HG02678 (cell line): ENCODE measurements around the gene TMEM198.

Experiments
- ATAC-seq: cut with Tn5 transposase; IDR thresholded peaks from one replicate; pipeline ENCODE4 v1.9.1; 2021; ENCODE audit warnings: mild to moderate bottlenecking, moderate library complexity; ENCODE audit not compliant: unreplicated experiment

Gene TMEM198

DNA sequence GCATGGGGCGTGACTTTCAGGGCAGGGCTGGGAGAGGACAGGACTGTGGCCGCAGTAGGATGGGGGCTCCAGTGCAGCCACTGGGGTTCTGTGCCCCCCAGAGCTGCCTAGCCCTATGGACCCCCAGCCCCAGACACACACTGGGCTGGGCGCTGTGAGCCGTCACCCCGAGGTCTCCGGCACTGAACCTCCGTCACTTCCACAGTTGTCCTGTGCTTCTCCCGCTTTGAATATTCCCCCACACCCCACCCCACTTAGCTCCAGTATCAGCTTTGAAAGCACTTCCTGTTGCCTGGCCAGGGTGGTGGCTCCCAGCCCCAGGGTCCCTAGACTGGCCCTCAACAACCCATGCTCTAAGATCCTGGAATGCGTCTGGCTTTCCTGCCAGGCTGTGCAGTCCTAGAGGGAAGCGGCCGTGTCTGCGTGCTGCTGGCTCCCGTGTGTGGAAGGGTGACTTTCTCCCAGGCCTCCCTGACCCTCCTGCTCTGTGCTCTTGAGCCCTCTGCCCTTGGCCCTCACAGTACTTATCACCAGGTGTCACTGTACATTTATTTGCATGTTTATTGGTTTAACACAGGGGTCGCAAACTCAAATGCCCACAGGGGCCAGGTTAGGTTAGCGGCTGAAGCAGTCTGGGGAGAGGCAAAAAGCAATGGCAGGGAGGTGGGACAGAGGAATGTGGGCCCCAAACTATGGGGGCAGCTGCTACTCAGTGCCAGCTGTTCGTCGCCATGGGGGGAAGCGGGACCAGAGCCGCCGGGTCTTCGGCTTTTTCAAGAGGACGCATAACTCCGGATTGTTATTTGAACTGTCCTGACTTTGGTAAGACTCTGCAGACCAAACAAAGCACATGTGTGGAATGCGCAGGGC, 17.6 kb downstream of the TMEM198 start:
- ATAC-seq: no peak

DNA sequence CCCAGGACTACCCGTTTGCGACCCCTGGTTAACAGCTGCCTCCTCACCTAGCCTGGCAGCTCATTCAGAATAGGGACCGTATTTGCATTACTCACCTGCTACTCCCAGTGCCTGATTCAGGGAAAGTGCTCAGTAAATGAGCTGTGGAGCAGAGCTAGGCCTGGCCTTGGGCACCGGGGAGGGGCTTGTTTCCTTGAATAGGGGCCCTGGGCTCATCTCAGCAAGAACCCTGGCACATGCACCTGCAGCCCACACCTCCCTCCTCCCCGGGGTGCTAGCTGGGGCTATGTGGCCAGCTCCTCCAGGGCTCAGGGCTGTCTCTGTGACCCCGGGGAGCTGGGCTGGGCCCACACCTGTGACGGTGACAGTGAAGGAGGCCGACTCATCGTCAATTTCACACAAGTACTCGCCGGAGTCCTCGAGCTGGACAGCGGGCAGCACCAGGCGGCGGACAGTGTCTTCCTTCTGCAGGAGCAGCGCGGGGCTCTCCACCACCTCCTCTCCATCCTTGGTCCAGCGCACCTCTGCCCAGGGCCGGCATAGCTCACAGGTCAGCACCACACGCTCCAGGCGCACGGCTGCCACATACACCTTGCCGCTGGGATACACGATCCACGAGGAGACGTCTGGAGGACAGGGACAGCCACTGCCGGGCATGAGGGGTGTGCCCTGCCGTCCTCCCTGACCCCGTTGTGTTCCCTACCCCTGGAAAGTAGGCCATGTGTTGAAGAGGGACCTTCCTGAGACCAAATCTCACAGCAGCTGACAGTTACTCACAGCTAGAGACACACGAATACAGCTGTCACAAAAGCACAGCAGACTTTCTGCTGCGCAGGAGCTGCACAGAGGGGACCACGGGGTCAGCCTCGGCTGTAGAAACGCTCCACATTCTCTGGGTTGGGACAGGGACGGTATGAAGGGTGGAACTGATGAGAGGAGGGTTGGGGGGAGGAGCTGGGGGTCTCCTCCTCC, 18.5 kb downstream of the TMEM198 start:
- no peak for ATAC-seq

DNA sequence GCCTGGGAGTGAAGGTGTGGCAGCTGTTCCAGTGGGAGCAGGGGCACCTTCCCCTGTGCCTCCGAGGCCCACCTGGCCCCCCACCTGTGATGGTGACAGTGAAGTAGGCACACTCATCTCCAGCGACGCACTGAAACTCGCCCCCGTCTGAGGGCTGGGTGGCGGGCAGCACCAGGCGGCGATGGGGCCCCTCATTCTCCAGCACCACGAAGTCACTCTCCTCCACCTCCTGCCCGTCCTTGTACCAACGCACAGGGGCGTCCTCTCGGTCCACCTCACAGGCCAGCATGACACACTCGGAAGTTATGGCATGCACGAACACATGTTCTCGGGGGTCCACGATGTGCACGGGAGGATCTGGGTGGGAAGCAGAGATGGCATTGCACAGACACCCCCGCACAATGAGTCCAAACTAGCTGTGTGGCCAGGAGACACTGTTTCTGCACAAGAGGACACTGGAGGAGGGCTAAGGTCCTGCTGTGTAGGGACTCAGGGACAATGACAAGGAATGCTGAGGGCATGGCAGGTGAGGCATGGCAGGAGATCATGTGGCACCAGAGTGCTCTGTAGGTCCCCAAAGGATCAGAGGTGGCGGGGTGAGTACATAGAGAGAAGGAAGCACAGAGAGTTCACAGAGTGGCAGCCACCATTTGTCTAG, 19.6 kb downstream of the TMEM198 start:
- no peak for ATAC-seq

DNA sequence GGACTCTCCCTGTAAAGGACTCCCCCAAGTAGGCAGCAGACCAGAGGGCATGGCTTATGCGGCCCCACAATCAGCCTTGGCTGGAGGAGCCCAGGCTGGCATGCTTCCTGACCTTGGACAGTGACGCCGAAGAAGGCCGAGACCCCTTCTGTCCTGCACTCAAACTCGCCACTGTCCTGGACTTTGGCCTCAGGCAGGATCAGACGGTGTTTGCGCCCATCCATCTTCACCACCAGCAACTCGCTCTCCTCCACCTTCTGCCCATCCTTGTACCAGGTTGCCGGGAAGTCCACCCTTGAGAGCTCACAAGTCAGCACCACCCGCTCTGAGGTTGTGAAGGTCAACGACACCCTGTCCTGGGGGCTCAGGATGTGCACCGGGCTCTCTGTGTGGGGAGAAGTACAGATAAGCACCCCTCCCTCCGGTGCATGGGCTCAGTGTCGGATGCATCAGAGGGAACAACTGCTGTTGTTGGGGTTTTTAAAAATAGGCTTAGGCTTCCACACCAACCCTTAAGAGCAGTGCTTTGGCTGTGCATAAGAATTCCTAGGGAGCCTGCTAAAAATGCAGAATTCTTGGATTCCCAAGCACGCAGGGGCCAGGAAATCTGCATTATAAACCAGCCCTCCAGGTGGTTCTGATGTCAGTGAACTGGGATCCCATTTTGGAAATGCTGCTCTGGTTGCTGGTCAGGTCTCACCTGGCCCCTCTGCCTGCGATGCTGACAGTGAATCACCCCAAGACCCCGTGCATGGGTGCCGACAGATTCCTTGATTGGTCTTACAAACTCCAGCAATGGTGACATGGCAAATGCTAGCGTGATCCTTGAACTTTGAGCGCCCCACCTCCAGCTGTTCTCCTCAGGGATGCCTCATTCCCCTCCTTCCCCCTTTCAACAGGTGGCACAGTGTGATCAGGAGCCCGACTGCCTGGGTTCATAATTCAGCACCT, 21.6 kb downstream of the TMEM198 start:
- ATAC-seq: no peak

GRCh38 chr2:219566640-219567039, 22.8 kb downstream of the TMEM198 start:
- no peak for ATAC-seq

DNA sequence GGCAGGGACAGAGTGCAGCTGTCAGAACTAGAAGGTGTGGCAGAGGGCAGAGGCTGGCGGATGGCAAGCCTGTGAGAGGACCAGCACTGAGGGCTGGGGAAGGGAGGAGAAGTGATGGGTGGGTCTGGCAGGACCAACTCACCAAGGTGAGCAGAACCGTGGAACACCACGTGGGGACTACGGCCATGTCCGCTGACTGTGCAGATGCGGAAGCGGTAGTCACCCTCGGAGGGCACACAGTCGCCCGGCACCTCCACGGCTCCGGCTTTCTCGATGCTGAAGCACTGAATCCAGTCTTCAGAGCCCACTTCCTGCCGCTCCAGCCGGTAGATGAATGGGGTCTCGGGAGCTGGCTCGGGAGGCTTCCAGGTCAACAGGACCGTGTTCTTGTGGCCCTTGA, 23.3 kb downstream of the TMEM198 start:
- no peak for ATAC-seq

DNA sequence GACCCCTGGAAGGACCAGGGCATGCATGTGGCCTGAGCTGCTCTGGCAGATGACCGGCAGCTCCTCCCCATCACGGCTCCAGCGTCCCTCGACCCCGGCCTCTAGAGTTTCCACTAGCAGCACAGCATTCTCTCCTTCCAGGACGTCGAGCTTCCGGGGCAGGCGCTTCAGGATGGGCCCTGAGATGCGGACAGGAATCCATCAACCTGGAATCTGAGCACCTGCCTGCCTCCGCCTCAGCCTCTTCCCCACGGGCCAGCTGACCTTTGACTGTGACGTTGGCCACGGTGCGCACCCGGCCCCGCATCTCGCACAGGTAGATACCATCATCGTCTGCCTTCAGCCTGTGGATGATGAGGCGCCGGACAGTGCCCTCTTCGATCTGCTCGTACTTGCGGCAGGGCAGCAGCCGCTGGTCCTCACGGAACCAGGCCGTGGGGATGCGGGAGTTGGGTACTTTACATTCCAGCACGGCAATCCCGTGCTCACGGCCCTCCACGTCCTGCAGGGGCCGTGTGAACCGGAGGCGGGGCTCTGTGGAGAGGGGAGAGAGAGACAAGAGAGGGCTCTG, 24.0 kb downstream of the TMEM198 start:
- no peak for ATAC-seq

- ATAC-seq: no peak
These were observed 25.2 kb downstream of the TMEM198 start for GRCh38 chr2:219569041-219569440.

GRCh38 chr2:219569635-219570034, 25.8 kb downstream of the TMEM198 start:
- no peak for ATAC-seq

GRCh38 chr2:219570194-219570923, 26.5 kb downstream of the TMEM198 start:
- ATAC-seq: no peak

GRCh38 chr2:219570924-219571310, 27.1 kb downstream of the TMEM198 start:
- ATAC-seq: no peak

DNA sequence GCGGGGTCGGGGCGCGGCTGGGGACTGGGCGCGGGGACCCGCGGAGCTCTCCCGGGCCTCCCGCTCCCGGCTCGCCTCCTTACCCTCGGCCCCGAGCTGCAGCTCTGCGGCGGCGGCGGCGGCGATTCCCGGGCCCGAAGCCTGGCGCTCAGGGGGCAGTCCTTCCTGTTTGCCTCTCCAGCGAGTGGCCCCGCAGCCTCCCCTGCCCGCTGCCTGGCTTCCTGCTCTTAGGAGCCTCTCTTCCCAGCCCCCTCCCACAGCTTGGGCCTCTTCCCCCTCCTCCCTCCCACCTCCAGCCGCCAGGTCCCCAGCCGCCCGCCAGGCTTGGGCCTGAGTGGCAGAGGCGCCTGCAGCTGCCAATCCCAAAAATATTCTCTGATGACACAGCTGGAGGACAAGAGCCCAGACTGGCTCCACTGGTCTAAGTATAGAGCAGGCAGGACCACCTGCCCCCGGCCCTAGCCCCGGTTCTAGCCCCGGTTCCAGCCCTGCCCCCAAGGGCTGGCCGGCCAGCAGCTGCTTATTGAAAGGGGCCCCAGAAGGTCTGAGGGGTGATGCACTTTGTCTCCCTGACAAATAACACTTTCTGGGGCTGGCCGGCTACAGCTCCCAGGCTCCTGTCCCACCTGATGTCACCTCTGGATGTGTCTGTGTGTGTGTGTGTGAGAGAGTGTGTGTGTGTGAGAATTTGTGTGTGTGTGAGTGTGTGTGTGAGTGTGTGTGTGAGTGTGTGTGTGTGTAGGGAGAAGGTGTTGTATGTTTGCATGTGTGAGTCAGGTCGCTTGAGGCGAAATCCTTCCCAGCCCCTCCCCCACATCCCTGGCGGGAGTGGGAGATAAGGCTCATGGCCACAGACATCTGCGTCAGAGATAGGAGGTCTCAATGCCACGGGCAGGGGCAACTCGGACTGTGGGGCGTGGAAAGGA, 27.7 kb downstream of the TMEM198 start, which contains the start of gene OBSL1:
Gene OBSL1 (minus strand): TSS at position 229 of the 926 bp plus-strand sequence. CDS start 307 bp downstream, outside the sequence.
- ATAC-seq: no peak

DNA sequence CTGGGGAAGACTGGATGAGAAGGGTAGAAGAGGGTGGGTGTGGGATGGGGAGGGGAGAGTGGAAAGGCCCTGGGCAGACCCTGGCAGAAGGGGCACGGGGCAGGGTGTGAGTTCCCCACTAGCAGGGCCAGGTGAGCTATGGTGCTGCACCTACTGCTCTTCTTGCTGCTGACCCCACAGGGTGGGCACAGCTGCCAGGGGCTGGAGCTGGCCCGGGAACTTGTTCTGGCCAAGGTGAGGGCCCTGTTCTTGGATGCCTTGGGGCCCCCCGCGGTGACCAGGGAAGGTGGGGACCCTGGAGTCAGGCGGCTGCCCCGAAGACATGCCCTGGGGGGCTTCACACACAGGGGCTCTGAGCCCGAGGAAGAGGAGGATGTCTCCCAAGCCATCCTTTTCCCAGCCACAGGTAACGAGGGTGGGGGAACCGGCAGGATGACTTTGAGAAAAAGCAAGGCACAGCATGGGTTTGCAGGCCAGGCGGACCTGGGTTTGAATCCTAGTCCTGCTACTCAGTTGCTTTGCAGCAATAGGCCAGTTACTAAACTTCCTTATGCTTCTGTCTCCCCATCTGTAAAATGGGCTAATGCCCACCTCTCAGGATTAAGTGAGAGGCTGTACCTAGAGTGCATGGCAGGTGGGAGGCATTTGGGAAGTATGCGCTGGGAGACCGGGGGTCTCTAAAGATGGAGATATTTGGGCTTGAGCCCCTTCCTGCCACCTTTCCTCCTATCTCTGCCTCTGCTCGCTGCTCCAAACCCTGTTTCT, 28.6 kb downstream of the TMEM198 start, which contains the start of gene INHA:
Gene INHA (plus strand): TSS at position 74 of the 765 bp plus-strand sequence. CDS start 65 bp downstream, at position 139.
- ATAC-seq: no peak

- ATAC-seq: no peak
These were observed 29.3 kb downstream of the TMEM198 start for GRCh38 chr2:219573166-219573565.

- no peak for ATAC-seq
These were observed 30.9 kb downstream of the TMEM198 start for GRCh38 chr2:219574484-219575311.
